ENCODE data around the gene HIVEP3.

- TF ChIP-seq CTCF (IDR thresholded peaks at IDR 0.05) (no peak), POLR2A (IDR thresholded peaks at IDR 0.05) (no peak)
Measured at GRCh38 chr1:41927118-41927517, 8.4 kb upstream of the HIVEP3 start.
